Fibroblast of pulmonary artery (primary cell): Measurements from ENCODE around the gene FTO.

Source experiments
- DNase-seq: peaks from one replicate; pipeline ENCODE4 v3.0.0-alpha.2; 2010; ENCODE audit warnings: low read depth
- H3K4me3 ChIP-seq: replicated peaks from 2 replicates; pipeline ENCODE4 v1.5.1; 2011; ENCODE audit warnings: low read depth, mild to moderate bottlenecking, control low read depth, low read length, moderate library complexity
- TF ChIP-seq, protein P1 (sequence below): IDR thresholded peaks from 2 replicates; pipeline ENCODE4 v1.5.1; 2011; ENCODE audit warnings: mild to moderate bottlenecking, control low read depth, low read length, inconsistent platforms; ENCODE audit errors: missing control alignments

Gene FTO

DNA sequence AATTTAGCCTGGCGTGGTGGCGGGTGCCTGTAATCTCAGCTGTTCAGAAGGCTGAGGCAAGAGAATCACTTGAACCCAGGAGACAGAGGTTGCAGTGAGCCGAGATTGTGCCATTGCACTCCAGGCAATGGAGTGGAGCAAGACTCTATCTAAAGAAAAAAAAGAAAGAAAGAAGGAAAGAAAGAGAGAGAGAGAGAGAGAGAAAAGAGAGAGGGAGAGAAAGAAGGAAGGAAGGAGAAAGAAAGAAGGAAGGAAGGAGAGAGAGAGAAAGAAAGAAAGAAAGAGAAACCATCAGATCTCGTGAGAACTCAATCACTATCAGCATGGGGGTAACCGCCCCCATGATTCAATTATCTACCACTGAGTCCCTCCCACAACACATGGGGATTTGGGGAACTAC, 293.0 kb downstream of the FTO start:
- DNase-seq, result no peak
- H3K4me3 ChIP-seq, result no peak overlapping the region
- TF ChIP-seq, protein P1, sequence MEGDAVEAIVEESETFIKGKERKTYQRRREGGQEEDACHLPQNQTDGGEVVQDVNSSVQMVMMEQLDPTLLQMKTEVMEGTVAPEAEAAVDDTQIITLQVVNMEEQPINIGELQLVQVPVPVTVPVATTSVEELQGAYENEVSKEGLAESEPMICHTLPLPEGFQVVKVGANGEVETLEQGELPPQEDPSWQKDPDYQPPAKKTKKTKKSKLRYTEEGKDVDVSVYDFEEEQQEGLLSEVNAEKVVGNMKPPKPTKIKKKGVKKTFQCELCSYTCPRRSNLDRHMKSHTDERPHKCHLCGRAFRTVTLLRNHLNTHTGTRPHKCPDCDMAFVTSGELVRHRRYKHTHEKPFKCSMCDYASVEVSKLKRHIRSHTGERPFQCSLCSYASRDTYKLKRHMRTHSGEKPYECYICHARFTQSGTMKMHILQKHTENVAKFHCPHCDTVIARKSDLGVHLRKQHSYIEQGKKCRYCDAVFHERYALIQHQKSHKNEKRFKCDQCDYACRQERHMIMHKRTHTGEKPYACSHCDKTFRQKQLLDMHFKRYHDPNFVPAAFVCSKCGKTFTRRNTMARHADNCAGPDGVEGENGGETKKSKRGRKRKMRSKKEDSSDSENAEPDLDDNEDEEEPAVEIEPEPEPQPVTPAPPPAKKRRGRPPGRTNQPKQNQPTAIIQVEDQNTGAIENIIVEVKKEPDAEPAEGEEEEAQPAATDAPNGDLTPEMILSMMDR, result no peak

DNA sequence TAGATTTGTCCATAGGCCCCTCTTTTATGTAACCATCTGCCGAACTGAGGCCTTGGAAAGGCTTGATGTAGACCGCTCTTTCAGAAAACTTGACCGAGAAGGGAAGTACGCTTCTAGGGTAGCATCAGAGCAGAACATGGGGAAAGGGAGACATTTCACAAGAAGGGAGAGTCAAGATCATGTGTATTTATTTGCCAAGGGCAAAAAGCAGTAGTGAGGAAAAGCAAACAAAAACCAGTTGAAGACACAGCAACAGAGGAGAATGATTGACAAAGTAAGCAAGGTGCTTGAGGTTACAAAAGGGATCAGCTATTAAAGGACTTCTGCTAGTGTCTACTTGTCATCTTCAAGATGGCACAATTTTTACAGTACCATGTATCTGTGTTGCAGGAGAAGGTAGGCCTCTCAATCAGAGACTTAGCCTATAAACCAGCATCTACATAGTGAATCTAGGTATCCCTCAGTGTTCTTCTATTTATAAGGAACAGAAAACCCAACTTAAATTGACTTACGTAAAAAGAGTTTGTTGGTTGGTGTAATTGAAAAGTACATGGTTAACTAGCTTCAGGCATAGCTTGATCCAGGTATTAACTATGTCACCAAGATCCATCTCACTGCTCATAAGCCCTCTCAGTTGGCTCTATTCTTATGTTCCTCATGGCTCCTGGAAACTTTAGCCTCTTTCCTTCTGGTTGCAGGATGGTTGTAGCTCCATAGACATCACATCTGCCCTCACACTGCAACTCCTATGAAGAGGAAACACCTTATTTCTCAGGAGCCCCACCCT, 294.3 kb downstream of the FTO start:
- TF ChIP-seq, protein P1, result no peak
- no peak overlapping the region for H3K4me3 ChIP-seq
- DNase-seq, result no peak

DNA sequence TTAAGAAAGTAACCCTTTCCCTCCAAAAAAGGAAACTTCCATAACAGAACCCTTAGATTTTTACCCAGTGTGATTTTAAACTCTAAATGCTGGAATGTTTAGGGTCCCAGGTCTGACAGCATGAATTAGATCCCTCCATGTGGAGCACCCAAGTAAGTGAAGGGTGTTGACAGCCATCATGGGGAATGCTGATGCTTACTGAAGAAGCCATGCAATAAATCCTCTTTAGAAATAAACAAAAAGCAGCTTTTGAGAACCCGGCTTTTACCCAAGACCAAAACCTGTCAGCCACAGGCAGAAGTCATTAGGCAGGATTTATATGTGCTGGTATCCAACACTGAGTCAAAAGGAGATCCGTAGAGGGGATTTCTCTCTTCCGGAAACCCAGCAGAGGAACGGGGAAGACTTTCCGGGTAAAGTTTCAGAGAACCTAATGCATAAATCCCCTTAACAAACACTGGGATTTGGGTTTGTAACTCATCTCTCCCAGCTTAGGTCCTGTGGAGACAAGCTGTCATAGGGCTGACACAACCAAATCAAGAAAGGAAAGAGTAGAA, 295.1 kb downstream of the FTO start:
- H3K4me3 ChIP-seq, result no peak overlapping the region
- no peak for DNase-seq
- TF ChIP-seq, protein P1, result no peak

DNA sequence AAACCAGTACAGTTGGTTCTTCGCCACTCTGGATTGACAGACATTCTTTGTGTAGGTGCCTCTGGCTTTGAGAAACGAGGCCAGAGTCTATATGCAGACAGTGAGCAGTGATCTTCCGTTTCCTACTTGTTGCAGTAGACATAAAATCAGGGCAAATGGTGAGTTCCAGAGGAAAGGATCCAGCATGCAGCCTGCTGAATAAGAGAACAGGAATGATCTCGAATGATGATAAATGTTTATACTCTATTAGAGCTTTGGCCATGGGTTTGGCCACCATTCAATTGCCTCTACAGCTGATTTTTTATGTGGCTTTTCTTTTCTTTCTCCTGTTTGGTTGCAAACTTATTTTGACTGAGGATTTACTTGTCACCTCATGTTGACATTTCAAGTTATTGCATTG, 295.9 kb downstream of the FTO start:
- TF ChIP-seq, protein P1, result no peak
- no peak for DNase-seq
- no peak overlapping the region for H3K4me3 ChIP-seq

DNA sequence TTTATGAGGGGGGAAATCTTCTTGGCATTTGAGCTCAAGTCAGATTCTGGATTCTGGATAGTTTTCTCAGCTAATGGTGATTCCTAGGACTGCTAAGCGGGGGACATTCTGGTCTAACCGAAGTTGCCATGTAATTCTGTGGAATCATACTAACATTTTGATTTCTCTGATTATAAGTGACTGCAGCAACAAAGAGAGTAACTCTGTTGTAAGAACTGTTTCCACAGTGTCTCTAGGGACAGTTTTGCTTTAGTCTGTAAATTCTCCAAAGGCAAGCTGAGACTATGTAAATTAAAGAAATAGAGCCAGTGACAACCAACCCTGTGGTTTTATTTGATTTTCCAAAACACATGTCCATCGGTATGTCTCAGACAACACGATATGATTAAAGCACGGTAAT, 296.4 kb downstream of the FTO start:
- TF ChIP-seq, protein P1, result no peak
- no peak overlapping the region for H3K4me3 ChIP-seq
- no peak for DNase-seq

DNA sequence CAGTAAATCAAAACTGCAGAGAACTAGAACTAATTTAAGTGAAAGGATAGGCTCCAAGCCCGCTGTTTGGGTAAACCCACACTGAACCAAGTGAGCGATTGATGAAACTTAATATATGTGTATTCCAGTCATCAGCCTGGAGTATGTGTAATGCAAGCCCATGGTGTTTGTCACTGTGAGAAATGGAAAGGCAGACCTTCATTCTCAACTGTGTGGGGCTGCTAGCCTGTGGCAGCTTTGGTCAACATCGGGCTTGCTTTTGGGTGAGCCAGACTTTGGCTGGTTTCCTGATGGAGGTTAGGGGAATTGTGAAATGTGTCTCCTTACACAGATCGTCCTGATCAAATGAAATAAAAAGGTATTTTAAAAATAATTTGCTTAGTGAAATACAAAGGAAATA, 302.7 kb downstream of the FTO start:
- TF ChIP-seq, protein P1, result no peak
- DNase-seq, result no peak

DNA sequence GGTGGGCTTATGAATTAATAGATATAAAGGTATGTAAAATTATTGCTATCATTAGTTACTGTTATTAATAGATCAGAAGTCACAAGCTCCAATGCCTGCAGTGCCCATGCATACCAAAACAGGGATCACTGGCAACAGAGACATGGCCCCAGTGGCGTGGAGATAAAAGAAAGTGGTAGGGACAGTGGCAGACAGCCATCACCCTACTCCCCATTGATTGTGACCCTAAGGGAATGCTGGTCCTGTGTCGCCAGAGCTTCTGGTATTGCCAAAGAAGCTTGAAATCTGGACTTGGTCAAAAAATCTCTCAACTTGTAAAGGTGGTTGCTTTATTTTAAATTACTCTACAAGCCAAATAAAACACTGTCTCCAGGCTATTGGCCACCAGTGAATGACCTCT, 303.5 kb downstream of the FTO start:
- no peak overlapping the region for H3K4me3 ChIP-seq
- no peak for DNase-seq
- TF ChIP-seq, protein P1, result no peak

More for the DNA sequence above, 302.7 kb downstream of the FTO start:
- no peak overlapping the region for H3K4me3 ChIP-seq
